ENCODE data around the gene TSPAN18. TPM values are rescaled to one million over a fixed set of nuclear protein-coding genes. Genes with fewer than 3 reads are reported as not detected.

TSPAN18 gene
- total RNA-seq, 1 experiment from 2014 or later = 18.3 TPM

DNA sequence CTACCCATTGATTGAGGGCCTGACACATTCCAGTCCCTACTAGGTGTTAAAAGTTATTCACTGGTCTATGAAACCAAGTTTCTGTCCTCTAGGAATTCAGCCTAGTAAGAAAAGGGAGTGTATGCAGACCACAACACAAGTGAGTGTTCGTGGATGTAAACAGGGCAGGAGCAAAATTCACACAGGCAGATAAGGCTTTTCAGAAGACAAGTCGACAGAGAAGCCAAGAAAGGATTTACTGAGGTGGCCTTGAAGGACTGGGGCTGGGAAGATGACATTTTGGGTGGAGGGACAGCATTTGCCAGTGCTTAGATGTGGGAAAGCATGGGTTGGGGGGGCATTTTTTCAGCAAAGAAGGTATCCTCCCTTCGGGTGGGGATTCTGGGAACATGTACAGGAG lies 76.2 kb downstream of the TSPAN18 start:
- no peak overlapping the region for H3K9ac ChIP-seq (ENCODE audit: low read length)
- H3K4me2 ChIP-seq (ENCODE audit: low read length) = no peak overlapping the region
- BruUV-seq (replicated peaks) = no TSS peak
- H2AFZ ChIP-seq (ENCODE audit: low read depth, low read length, poor library complexity, severe bottlenecking) = no peak overlapping the region
- TF ChIP-seq, protein P1, sequence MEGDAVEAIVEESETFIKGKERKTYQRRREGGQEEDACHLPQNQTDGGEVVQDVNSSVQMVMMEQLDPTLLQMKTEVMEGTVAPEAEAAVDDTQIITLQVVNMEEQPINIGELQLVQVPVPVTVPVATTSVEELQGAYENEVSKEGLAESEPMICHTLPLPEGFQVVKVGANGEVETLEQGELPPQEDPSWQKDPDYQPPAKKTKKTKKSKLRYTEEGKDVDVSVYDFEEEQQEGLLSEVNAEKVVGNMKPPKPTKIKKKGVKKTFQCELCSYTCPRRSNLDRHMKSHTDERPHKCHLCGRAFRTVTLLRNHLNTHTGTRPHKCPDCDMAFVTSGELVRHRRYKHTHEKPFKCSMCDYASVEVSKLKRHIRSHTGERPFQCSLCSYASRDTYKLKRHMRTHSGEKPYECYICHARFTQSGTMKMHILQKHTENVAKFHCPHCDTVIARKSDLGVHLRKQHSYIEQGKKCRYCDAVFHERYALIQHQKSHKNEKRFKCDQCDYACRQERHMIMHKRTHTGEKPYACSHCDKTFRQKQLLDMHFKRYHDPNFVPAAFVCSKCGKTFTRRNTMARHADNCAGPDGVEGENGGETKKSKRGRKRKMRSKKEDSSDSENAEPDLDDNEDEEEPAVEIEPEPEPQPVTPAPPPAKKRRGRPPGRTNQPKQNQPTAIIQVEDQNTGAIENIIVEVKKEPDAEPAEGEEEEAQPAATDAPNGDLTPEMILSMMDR (IDR thresholded peaks at IDR 0.05 in 2 of 3, conservative IDR thresholded peaks at IDR 0.05 in 1 of 3; ENCODE audit: borderline replicate concordance in 1 of 3, insufficient read depth in 1 of 3, low read depth in 2 of 3, low read length in 2 of 3) = no peak
- no peak for TF ChIP-seq CEBPB (IDR thresholded peaks at IDR 0.05; ENCODE audit: low read depth)
- TF ChIP-seq EGR1 (IDR thresholded peaks at IDR 0.05; ENCODE audit: low read depth) = no peak
- no peak overlapping the region for H3K27ac ChIP-seq (ENCODE audit: low read depth, low read length)
- H3K79me2 ChIP-seq (ENCODE audit: insufficient read depth, low read length) = no peaks in the 10 kb centered on the region
- CTCF ChIA-PET = no interaction called here
- no peaks in the 10 kb centered on the region for H4K20me1 ChIP-seq (ENCODE audit: insufficient read depth)
- POLR2A ChIA-PET = no interaction called here
- H3K4me1 ChIP-seq (ENCODE audit: control insufficient read depth in 1 of 2, insufficient read depth in 2 of 2, low read length in 2 of 2) = peaks cover 0 to 3% of the 10 kb centered on the region in 2 experiments; a peak in 1 of 4 replicates
- intact Hi-C loops (cut with micrococcal nuclease) = no loop called here
- DNase-seq (ENCODE audit: low read depth, low spot score) (no peak), ATAC-seq (no peak)
- H3K4me3 ChIP-seq (replicated peaks in 1 of 2; ENCODE audit: low read depth in 1 of 2, low read length in 2 of 2) = no peak overlapping the region
- RAD21 ChIA-PET (ENCODE audit: low non-redundant PET in 1 of 2, low total read pairs in 2 of 2, uncharacterized antibody in 2 of 2, unreplicated experiment in 2 of 2) = no interaction called here
- no peaks in the 10 kb centered on the region for H3K9me2 ChIP-seq (ENCODE audit: insufficient read depth)
- no peaks in the 10 kb centered on the region for H3K27me3 ChIP-seq (ENCODE audit: insufficient read depth, low read length)
- no peaks in the 10 kb centered on the region for H3K36me3 ChIP-seq (ENCODE audit: control insufficient read depth in 1 of 2, insufficient read depth in 2 of 2, low read length in 2 of 2)
- H3K9me3 ChIP-seq (ENCODE audit: control insufficient read depth in 1 of 2, insufficient read depth in 1 of 2, low read depth in 1 of 2, low read length in 2 of 2) = no peaks in the 10 kb centered on the region

DNA sequence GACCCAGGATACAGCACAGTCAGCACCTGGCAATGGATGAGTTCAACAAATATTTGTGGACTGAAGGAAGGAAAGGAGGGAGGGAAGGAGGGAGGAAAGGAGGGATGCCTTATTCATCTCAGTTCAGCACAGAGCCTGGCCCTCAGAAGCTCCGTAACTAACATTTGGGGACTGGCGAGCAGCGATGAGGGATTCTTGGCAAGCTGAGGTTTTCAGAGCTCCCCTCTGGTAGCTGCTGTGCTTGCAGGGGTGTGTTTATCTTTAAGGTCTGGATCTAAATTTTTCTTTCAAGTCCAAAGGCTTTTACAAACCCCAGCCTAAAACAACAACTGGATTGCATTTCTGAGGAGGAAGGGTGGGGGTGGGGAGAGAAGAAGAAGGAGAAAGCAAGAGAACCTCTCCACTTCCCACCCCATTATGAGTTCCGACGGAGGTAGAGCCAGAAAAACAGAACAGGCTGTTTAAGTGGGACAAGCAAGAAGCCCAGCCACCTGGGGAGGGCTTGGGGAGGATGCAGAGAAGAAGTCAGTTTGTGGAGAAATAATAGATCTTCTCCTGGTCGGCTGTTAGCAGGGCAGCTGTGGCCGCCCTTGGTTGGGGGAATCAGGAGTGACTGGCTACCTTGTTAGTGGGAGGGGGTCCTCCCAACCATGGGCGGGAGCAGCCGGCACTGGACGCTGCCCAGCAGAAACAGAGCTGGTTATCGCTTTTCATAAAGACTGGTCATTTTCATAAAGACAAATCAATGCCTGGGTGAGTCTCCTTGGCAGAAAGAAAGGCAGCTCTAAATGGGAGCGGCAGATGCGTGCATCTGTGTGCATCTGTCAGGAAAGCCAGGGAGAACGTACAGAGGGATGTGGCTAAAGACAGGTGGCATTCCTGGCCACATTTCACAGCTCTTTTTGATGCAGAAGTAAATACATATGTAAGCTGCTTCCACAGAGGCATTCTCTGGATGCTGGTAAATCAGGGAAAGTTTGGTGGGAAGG lies 78.0 kb downstream of the TSPAN18 start:
- no peaks in the 10 kb centered on the region for H3K27me3 ChIP-seq (ENCODE audit: insufficient read depth, low read length)
- no peaks in the 10 kb centered on the region for H4K20me1 ChIP-seq (ENCODE audit: insufficient read depth)

More for the DNA sequence above, 78.0 kb downstream of the TSPAN18 start:
- RAD21 ChIA-PET (ENCODE audit: low non-redundant PET in 1 of 2, low total read pairs in 2 of 2, uncharacterized antibody in 2 of 2, unreplicated experiment in 2 of 2) = no interaction called here
- Histone ChIP-seq H3K9me2 (ENCODE audit: insufficient read depth) (no peaks in the 10 kb centered on the region), H3K27ac (ENCODE audit: low read depth, low read length) (no peak overlapping the region), H3K9me3 (ENCODE audit: control insufficient read depth in 1 of 2, insufficient read depth in 1 of 2, low read depth in 1 of 2, low read length in 2 of 2) (no peaks in the 10 kb centered on the region), H2AFZ (ENCODE audit: low read depth, low read length, poor library complexity, severe bottlenecking) (no peak overlapping the region), H3K36me3 (ENCODE audit: control insufficient read depth in 1 of 2, insufficient read depth in 2 of 2, low read length in 2 of 2) (no peaks in the 10 kb centered on the region), H3K4me1 (ENCODE audit: control insufficient read depth in 1 of 2, insufficient read depth in 2 of 2, low read length in 2 of 2) (peaks cover 0 to 3% of the 10 kb centered on the region in 2 experiments; a peak in 1 of 4 replicates), H3K4me3 (replicated peaks in 1 of 2; ENCODE audit: low read depth in 1 of 2, low read length in 2 of 2) (no peak overlapping the region), H3K79me2 (ENCODE audit: insufficient read depth, low read length) (no peaks in the 10 kb centered on the region), H3K4me2 (ENCODE audit: low read length) (no peak overlapping the region), H3K9ac (ENCODE audit: low read length) (no peak overlapping the region)
- TF ChIP-seq EZH2phosphoT487 (IDR thresholded peaks at IDR 0.05; ENCODE audit: borderline replicate concordance) (no peak), SIN3A (IDR thresholded peaks at IDR 0.05; ENCODE audit: low read depth) (no peak), YY1 (IDR thresholded peaks at IDR 0.05; ENCODE audit: extremely low read depth, insufficient replicate concordance, low read depth, low read length) (no peak), TCF7L2 (IDR thresholded peaks at IDR 0.05; ENCODE audit: borderline replicate concordance, extremely low read depth, insufficient read depth, insufficient read length) (no peak), RAD21 (IDR thresholded peaks at IDR 0.05; ENCODE audit: low read depth) (no peak), ELF1 (IDR thresholded peaks at IDR 0.05; ENCODE audit: borderline replicate concordance, low read depth) (no peak), SRF (IDR thresholded peaks at IDR 0.05; ENCODE audit: low read depth) (no peak), POLR2A (IDR thresholded peaks at IDR 0.05; ENCODE audit: borderline replicate concordance, extremely low read depth, insufficient read depth, insufficient read length) (no peak), ZNF274 (IDR thresholded peaks at IDR 0.05; ENCODE audit: low read depth, low read length) (no peak), FOSL1 (IDR thresholded peaks at IDR 0.05; ENCODE audit: low read depth) (no peak), ZFX (IDR thresholded peaks at IDR 0.05) (no peak)
- TF ChIP-seq, protein P2, sequence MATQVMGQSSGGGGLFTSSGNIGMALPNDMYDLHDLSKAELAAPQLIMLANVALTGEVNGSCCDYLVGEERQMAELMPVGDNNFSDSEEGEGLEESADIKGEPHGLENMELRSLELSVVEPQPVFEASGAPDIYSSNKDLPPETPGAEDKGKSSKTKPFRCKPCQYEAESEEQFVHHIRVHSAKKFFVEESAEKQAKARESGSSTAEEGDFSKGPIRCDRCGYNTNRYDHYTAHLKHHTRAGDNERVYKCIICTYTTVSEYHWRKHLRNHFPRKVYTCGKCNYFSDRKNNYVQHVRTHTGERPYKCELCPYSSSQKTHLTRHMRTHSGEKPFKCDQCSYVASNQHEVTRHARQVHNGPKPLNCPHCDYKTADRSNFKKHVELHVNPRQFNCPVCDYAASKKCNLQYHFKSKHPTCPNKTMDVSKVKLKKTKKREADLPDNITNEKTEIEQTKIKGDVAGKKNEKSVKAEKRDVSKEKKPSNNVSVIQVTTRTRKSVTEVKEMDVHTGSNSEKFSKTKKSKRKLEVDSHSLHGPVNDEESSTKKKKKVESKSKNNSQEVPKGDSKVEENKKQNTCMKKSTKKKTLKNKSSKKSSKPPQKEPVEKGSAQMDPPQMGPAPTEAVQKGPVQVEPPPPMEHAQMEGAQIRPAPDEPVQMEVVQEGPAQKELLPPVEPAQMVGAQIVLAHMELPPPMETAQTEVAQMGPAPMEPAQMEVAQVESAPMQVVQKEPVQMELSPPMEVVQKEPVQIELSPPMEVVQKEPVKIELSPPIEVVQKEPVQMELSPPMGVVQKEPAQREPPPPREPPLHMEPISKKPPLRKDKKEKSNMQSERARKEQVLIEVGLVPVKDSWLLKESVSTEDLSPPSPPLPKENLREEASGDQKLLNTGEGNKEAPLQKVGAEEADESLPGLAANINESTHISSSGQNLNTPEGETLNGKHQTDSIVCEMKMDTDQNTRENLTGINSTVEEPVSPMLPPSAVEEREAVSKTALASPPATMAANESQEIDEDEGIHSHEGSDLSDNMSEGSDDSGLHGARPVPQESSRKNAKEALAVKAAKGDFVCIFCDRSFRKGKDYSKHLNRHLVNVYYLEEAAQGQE (IDR thresholded peaks at IDR 0.05; ENCODE audit: low read depth) = no peak
- POLR2A ChIA-PET = no interaction called here
- CTCF ChIA-PET = no interaction called here
- BruUV-seq (replicated peaks) = no TSS peak
- no peak for ATAC-seq
- intact Hi-C loops (cut with micrococcal nuclease) = no loop called here
- no peak for DNase-seq (ENCODE audit: low read depth, low spot score)

Measured in HCT116 (cell line).